Measurements from ENCODE around the gene ENKD1. TPM values are rescaled to one million over a fixed set of nuclear protein-coding genes. Genes with fewer than 3 reads are reported as not detected.
A peak's percentile ranks its signal among the peaks of the same experiment; 100 is the strongest.

The ENKD1 gene
- total and polyA plus RNA-seq, 10 of the 15 experiments (the other 5 are each of a cell fraction or from before 2014, with no cell fraction given), result 0.19 to 8.1 (median 2.8) TPM

GRCh38 chr16:67672739-67673662, 6.5 kb upstream of the ENKD1 start (continued):
- peak; percentile 83 to 94 (median 88) for TF ChIP-seq CTCF (IDR thresholded peaks at IDR 0.05 in 2 of 3, conservative IDR thresholded peaks at IDR 0.05 in 1 of 3; ENCODE audit: control insufficient read depth in 2 of 3, extremely low read depth in 1 of 3, insufficient read depth in 1 of 3, low read depth in 3 of 3, low read length in 3 of 3)
- TF ChIP-seq ZZZ3 (IDR thresholded peaks at IDR 0.05; ENCODE audit: control insufficient read depth, insufficient read length, low read depth), result no peak
- no peak for TF ChIP-seq LARP7 (IDR thresholded peaks at IDR 0.05)
- no peak for TF ChIP-seq HDGF (IDR thresholded peaks at IDR 0.05)
- TF ChIP-seq BRCA1 (IDR thresholded peaks at IDR 0.05; ENCODE audit: low read depth, low read length), result no peak
- no peak for TF ChIP-seq ZSCAN29 (IDR thresholded peaks at IDR 0.05)
- 0 out of 3 replicates have a peak, but pooled peaks have one; percentile 16 for TF ChIP-seq POU2F2 (IDR thresholded peaks at IDR 0.05; ENCODE audit: borderline replicate concordance, low read depth, low read length)
- TF ChIP-seq ESRRA (IDR thresholded peaks at IDR 0.05; ENCODE audit: low read length), result no peak
- no peak for TF ChIP-seq POLR2AphosphoS5 (IDR thresholded peaks at IDR 0.05; ENCODE audit: low read length)
- TF ChIP-seq CBX5 (IDR thresholded peaks at IDR 0.05; ENCODE audit: low read depth), result no peak
- no peak for TF ChIP-seq ZNF384 (IDR thresholded peaks at IDR 0.05; ENCODE audit: borderline replicate concordance, low read depth, low read length)
- TF ChIP-seq SMAD5 (IDR thresholded peaks at IDR 0.05; ENCODE audit: low read depth), result no peak
- 0 out of 2 replicates have a peak, but pooled peaks have one; percentile 37 for TF ChIP-seq TCF3 (IDR thresholded peaks at IDR 0.05; ENCODE audit: borderline replicate concordance, insufficient read depth, low read depth, low read length)
- TF ChIP-seq E2F4 (IDR thresholded peaks at IDR 0.05; ENCODE audit: low read depth, low read length), result no peak
- TF ChIP-seq EED (IDR thresholded peaks at IDR 0.05; ENCODE audit: low read depth), result no peak
- TF ChIP-seq RB1 (IDR thresholded peaks at IDR 0.05; ENCODE audit: borderline replicate concordance), result no peak
- no peak for TF ChIP-seq BCLAF1 (IDR thresholded peaks at IDR 0.05)
- TF ChIP-seq PAX5 (IDR thresholded peaks at IDR 0.05; ENCODE audit: borderline replicate concordance, low read depth, low read length), result peak; percentile 93
- TF ChIP-seq ZNF592 (IDR thresholded peaks at IDR 0.05), result no peak
- peak; percentile 73; the same call in 1 of the 2 replicates for TF ChIP-seq SMC3 (IDR thresholded peaks at IDR 0.05; ENCODE audit: borderline replicate concordance, low read length)

Measured in GM12878 (cell line).